GF-D8 (cell line): ENCODE results near the gene MAP10.

Source experiments
- DNase-seq: peaks from one replicate; lab custom pipeline; 2025; lab: John Stamatoyannopoulos, UW

Gene MAP10

DNA sequence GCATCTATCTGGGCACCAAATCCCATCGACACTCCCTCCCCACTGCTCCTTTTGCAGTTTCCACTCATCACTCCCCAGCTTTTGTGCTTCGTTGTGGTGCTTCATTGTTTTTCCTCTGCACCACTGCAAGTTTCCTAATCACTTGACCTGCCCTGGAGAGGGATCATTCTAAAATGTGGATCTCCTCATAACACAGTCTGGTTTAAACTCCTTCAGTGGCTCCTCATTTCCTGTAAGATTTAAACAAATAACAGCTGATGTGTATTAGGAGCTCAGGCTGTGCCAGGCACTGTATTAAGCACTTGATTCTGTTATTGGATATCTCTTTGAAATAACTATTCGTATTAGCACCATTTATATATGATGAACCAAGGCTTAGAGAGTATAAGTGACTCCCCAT is 51.3 kb downstream of the MAP10 start:
- no peak for DNase-seq
